22Rv1 (cell line): ENCODE results near the gene GDPD3.

Source experiments
- CTCF ChIP-seq: fragments of 450-650 bp; IDR thresholded peaks from 2 replicates; pipeline ENCODE4 v1.5.1; 2017; ENCODE audit warnings: mild to moderate bottlenecking
- ZFX ChIP-seq: fragments of 450-650 bp; IDR thresholded peaks from 2 replicates; pipeline ENCODE4 v1.6.1; 2017; ENCODE audit warnings: antibody characterized with exemption, borderline replicate concordance

- no peak for TF ChIP-seq CTCF
- no peak for TF ChIP-seq ZFX
These were observed 43.5 kb downstream of the GDPD3 start for GRCh38 chr16:30069611-30070462.
